Activated CD4-positive, alpha-beta memory T cell treated with anti-CD3 and anti-CD28 coated beads for 36 hours (primary cell): ENCODE results near the gene CDK2. TPM values are rescaled to one million over a fixed set of nuclear protein-coding genes. Genes with fewer than 3 reads are reported as not detected.

Experiments used
- CTCF ChIA-PET: fragments of 350-600 bp; sonication (Branson Sonifier 250); formaldehyde crosslinking; loops from one replicate; lab custom pipeline; 2021; ENCODE audit warnings: antibody characterized with exemption, inconsistent platforms; lab: Charles Lee
- POLR2A ChIA-PET: fragments of 350-600 bp; sonication (Branson Sonifier 250); formaldehyde crosslinking; loops from one replicate; lab custom pipeline; 2021; ENCODE audit warnings: antibody characterized with exemption; lab: Charles Lee
- DNase-seq: peaks from one replicate; pipeline ENCODE4 v3.0.0-alpha.2; 2020
- H3K27ac Mint-ChIP-seq: one replicate; pipeline ENCODE4 v1.8.0; 2021; ENCODE audit warnings: mixed read lengths
- H3K27me3 Mint-ChIP-seq: one replicate; pipeline ENCODE4 v1.8.0; 2021; ENCODE audit warnings: mixed read lengths
- H3K36me3 Mint-ChIP-seq: one replicate; pipeline ENCODE4 v1.8.0; 2021; ENCODE audit warnings: mixed read lengths
- H3K4me1 Mint-ChIP-seq: one replicate; pipeline ENCODE4 v1.8.0; 2021; ENCODE audit warnings: low read depth, mixed read lengths
- H3K4me3 Mint-ChIP-seq: one replicate; pipeline ENCODE4 v1.8.0; 2021; ENCODE audit warnings: mild to moderate bottlenecking, mixed read lengths
- H3K9me3 Mint-ChIP-seq: one replicate; pipeline ENCODE4 v1.8.0; 2021; ENCODE audit warnings: mixed read lengths
- intact Hi-C: fragments of 100-400 bp; cut with micrococcal nuclease; formaldehyde crosslinking; loops from one replicate; pipeline ENCODE4 v1.15.1; 2023
- total RNA-seq, 2 experiments: library from RNA; stranded (reverse); gene quantifications; one replicate each; pipeline ENCODE4 v1.2.3, GENCODE V29; 2021

Gene CDK2
- total RNA-seq, 2 experiments from 2014 or later, result 121 to 127 TPM

DNA sequence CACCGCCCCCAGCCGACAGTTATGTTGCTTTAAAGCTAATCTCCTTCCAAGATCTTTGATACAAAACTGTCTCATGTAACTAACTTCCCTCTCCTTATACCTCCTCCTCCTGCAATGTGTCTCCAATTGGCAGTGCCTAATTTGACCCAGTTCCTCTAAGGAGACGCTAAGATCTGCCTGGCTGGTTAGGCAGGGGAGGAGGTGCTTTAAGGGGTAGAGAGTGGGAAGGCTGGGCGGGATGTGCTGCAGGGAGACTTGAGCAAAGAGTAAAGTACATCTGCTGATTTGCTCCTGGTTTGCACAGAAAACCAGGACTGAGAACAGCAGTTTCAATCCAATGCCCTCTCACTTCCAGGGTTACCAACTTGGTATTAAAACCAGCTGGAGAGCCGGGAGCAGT is 46.9 kb downstream of the CDK2 start:
- H3K4me1 Mint-ChIP-seq, result peaks cover 19% of the 10 kb centered on the region
- intact Hi-C loops, result no loop called here
- H3K36me3 Mint-ChIP-seq, result no peaks in the 10 kb centered on the region
- DNase-seq, result no peak
- H3K27ac Mint-ChIP-seq, result no peak overlapping the region
- no peak overlapping the region for H3K4me3 Mint-ChIP-seq
- POLR2A ChIA-PET, result interaction anchor here (1.0 to 1.1 kb wide), 2 partner anchors 27 to 40 kb away, joined by 3 to 4 read pairs; partner anchors contain the start of gene RAB5B
- CTCF ChIA-PET, result interaction anchor here (0.7 to 1.1 kb wide), 2 partner anchors 16 to 67 kb away, joined by 3 read pairs; no protein-coding TSS in a partner anchor
- H3K27me3 Mint-ChIP-seq, result no peaks in the 10 kb centered on the region
- H3K9me3 Mint-ChIP-seq, result no peaks in the 10 kb centered on the region

DNA sequence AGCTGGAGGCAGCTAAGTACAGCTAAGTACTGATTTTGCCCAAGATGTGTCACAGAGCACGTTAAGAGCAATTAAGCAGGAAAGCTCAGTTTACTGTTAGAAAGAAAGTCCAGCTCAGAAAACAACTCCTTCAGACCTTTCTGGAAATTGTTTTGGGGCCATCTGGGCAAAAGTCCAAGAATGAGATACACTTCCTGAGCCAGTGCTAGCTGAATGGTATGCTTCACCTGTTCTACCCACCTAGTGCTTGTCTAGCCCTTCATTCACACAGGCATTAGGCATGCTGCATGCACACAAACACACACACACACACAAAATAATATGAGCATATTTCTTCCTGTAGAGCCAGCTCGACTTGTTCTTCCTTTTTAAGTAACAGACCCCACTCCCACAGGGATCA is 47.6 kb downstream of the CDK2 start:
- intact Hi-C loops, result no loop called here
- Mint-ChIP-seq H3K9me3 (no peaks in the 10 kb centered on the region), H3K4me3 (no peak overlapping the region), H3K27me3 (no peaks in the 10 kb centered on the region), H3K4me1 (peaks cover 15% of the 10 kb centered on the region), H3K36me3 (no peaks in the 10 kb centered on the region), H3K27ac (no peak overlapping the region)
- ChIA-PET CTCF (interaction anchor here (0.7 to 1.1 kb wide), 2 partner anchors 15 to 68 kb away, joined by 3 read pairs; no protein-coding TSS in a partner anchor), POLR2A (interaction anchor here (1.0 to 1.1 kb wide), 2 partner anchors 27 to 41 kb away, joined by 3 to 4 read pairs; partner anchors contain the start of gene RAB5B)
- DNase-seq, result no peak

DNA sequence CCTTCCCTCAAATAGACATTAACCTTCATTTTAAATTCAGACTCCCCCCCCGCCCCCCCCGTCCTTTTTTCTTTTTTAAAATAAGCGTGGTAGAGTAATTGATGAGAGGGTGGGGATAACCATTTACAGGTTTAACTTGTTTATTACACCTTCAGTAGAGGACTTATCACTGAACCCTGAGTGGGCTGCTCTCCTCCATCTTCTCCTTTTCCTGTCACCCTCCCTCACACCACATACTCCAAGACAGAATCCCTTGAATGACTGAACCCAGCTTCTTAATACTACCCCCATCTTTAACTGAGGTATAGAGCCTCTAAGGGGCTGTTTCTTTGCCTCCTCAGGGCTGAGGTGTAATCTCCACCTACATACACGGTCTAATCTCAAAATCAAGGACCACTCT is 50.6 kb downstream of the CDK2 start:
- H3K4me3 Mint-ChIP-seq, result no peak overlapping the region
- no peaks in the 10 kb centered on the region for H3K27me3 Mint-ChIP-seq
- ChIA-PET CTCF (no interaction called here), POLR2A (no interaction called here)
- H3K27ac Mint-ChIP-seq, result no peak overlapping the region
- H3K36me3 Mint-ChIP-seq, result no peaks in the 10 kb centered on the region
- peaks cover 26% of the 10 kb centered on the region for H3K4me1 Mint-ChIP-seq
- no peak for DNase-seq
- intact Hi-C loops, result no loop called here
- no peaks in the 10 kb centered on the region for H3K9me3 Mint-ChIP-seq

DNA sequence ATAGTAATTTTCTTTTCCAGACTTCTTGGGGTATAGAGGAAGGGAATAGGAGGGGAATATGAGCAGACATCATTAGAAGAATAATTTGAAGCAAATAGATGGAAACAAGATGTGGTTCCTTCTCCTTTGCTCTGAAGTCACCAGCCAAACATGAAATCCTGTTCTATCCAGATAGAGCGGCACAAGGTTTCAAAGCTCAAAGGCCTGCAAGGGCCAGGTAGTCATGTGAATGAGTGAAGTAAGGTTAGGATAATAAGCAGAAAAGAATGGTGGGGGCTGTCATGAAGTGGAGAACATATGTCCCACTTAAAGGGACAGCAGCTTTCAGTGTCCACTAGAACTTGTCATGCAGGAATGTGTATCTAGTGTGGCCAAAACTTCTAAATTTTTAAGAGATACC is 51.7 kb downstream of the CDK2 start:
- Mint-ChIP-seq H3K36me3 (no peaks in the 10 kb centered on the region), H3K4me3 (no peak overlapping the region), H3K27me3 (no peaks in the 10 kb centered on the region), H3K9me3 (no peaks in the 10 kb centered on the region), H3K4me1 (peaks cover 34% of the 10 kb centered on the region), H3K27ac (no peak overlapping the region)
- ChIA-PET POLR2A (no interaction called here), CTCF (interaction anchor here (2.7 to 5.1 kb wide), 2 partner anchors 11 to 22 kb away, joined by 14 to 35 read pairs; partner anchors contain the start of gene SUOX)
- intact Hi-C loops, result no loop called here
- DNase-seq, result no peak

DNA sequence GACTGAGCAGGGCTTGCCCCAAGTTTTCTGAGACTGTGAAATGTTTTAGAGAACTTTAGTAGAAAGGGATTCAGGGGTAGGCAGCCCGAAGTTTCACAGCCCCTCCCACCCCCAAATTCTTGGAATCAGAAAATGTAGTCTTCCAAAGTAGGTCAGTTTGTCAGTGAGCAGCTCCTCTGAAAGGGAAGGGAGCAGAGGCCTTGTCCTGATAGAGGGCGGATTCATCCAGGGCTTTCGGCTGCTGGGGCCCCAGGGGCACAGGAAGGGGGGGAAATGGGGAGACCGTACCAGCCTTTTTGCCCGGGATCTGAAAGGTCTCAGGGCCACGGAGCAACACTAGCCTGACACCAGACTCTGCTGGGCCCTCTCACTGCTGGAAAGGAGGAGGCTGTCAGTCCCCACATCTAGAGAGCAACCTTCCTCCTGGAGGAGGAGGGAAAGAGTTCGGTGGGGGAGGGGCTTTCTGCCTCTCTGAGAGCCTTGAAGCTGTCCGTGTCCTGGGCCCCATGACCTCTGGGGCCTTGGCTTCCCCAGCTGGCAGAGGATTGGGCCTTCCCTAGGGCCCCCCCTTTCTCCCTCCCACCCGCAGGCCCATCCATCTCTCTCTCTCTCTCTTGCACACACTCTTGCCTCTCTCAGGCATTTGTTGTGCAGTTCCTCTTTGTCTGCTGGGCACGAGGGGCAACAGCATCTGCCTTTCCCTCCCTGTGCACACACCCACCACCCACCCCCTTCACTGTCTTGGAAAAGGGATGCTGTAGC is 54.0 kb downstream of the CDK2 start, which contains the start of gene IKZF4:
Gene IKZF4 (plus strand): TSS at position 621 of the 762 bp plus-strand sequence. CDS start 451 bp downstream, outside the sequence.
- no peaks in the 10 kb centered on the region for H3K9me3 Mint-ChIP-seq
- peak within 1 kb of the TSS; percentile 80 for H3K27ac Mint-ChIP-seq
- intact Hi-C loops, result loop anchor here (1.0 to 2.0 kb wide), 2 partner anchors 13 to 20 kb away; partner anchors contain the start of gene RPS26
- H3K4me3 Mint-ChIP-seq, result peak within 1 kb of the TSS; percentile 83
- ChIA-PET CTCF (interaction anchor here (1.0 to 5.1 kb wide), 6 partner anchors 9 to 27 kb away, joined by 3 to 35 read pairs (median 8); partner anchors contain the start of gene SUOX), POLR2A (interaction anchor here (0.6 to 1.0 kb wide), 2 partner anchors 19 to 20 kb away, joined by 3 to 4 read pairs; no protein-coding TSS in a partner anchor)
- peaks cover 32% of the 10 kb centered on the region for H3K4me1 Mint-ChIP-seq
- H3K27me3 Mint-ChIP-seq, result no peaks in the 10 kb centered on the region
- peaks cover 2% of the 10 kb centered on the region for H3K36me3 Mint-ChIP-seq
- DNase-seq, result peak; percentile 41

DNA sequence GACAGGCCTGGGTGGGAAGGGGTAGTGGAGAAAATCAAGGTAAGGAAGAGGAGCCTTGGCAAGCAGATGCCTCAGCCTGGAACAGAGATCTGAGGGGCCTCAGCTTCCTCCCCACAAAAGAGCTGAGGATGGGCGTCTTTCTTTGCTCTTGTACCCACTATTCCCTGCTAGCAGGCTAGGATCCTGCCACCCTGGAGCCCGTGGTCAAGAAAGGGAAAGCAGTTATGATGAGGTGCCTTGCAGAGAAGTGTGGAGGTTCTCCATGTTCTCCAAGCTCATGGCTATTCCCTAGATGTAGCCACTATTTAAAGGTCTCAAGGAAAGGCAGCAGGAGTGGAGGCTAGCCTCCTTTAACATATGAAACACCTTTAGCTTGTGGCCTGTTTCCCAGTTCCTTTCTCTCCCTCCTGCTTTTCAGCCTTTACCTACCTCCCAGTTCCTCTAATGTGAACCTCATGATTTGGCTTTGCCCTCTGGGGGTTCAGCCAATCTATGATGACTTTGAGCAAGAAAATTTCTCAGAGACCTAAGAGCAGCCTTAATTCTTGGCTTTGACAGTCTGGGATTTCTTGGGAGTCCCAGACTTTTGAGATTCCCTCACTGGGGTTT is 55.4 kb downstream of the CDK2 start:
- intact Hi-C loops, result loop anchor here (1.0 to 2.0 kb wide), 2 partner anchors 15 to 19 kb away; partner anchors contain the start of gene RPS26
- Mint-ChIP-seq H3K27me3 (no peaks in the 10 kb centered on the region), H3K9me3 (no peaks in the 10 kb centered on the region), H3K36me3 (peaks cover 2% of the 10 kb centered on the region), H3K4me1 (peaks cover 29% of the 10 kb centered on the region), H3K27ac (peak overlapping the region; percentile 80), H3K4me3 (peak overlapping the region; percentile 83)
- DNase-seq, result no peak
- ChIA-PET CTCF (interaction anchor here (1.0 to 5.1 kb wide), 5 partner anchors 18 to 284 kb away, joined by 3 to 35 read pairs (median 4); partner anchors contain the start of gene SUOX), POLR2A (interaction anchor here (0.6 to 0.9 kb wide), 3 partner anchors 19 to 103 kb away, joined by 3 to 4 read pairs (median 3); no protein-coding TSS in a partner anchor)

Other genes with a start within 250 kb of the CDK2 start
- gene RDH5, start 246.4 kb upstream of the CDK2 start, total RNA-seq, result 1 to 10 TPM; 5.1 to 7.0 TPM
- 100 to 1,000 TPM; 204 to 210 TPM for gene CD63, start 237.8 kb upstream of the CDK2 start, total RNA-seq
- gene GDF11, start 223.7 kb upstream of the CDK2 start, total RNA-seq, result 1 to 10 TPM; 7.7 to 8.7 TPM
- 100 to 1,000 TPM; 104 to 110 TPM for gene SARNP, start 149.1 kb upstream of the CDK2 start, total RNA-seq
- 10 to 100 TPM; 37.9 to 41.2 TPM for gene ORMDL2, start 148.8 kb upstream of the CDK2 start, total RNA-seq
- 10 to 100 TPM; 34.9 to 35.1 TPM for gene DNAJC14, start 137.2 kb upstream of the CDK2 start, total RNA-seq
- under 1 TPM in 1 of 2 experiments, not detected in 1; 0.31 TPM for gene MMP19, start 123.9 kb upstream of the CDK2 start, total RNA-seq
- gene PYM1, start 38.9 kb upstream of the CDK2 start, total RNA-seq, result 10 to 100 TPM; 31.6 to 33.0 TPM
- gene DGKA, start 35.7 kb upstream of the CDK2 start, total RNA-seq, result 100 to 1,000 TPM; 348 to 383 TPM
- 1 to 10 TPM in 1 of 2 experiments, under 1 TPM in 1; 0.94 to 1.5 TPM for gene PMEL, start 788 bp upstream of the CDK2 start, total RNA-seq
- 10 to 100 TPM; 44.8 to 46.4 TPM for gene RAB5B, start 7.2 kb downstream of the CDK2 start, total RNA-seq
- 1 to 10 TPM; 2.4 to 2.7 TPM for gene SUOX, start 30.4 kb downstream of the CDK2 start, total RNA-seq
- 10 to 100 TPM; 14.4 to 15.1 TPM for gene IKZF4, start 54.2 kb downstream of the CDK2 start, total RNA-seq
- gene RPS26, start 75.1 kb downstream of the CDK2 start, total RNA-seq, result 10 to 100 TPM; 28.1 to 40.7 TPM
- under 1 TPM; 0.82 to 0.86 TPM for gene ERBB3, start 113.3 kb downstream of the CDK2 start, total RNA-seq
- gene PA2G4, start 137.7 kb downstream of the CDK2 start, total RNA-seq, result 100 to 1,000 TPM; 399 to 410 TPM
- gene RPL41, start 149.8 kb downstream of the CDK2 start, total RNA-seq, result 1,000 to 10,000 TPM; 5,210 to 5,251 TPM
- 1 to 10 TPM; 5.1 to 7.2 TPM for gene ZC3H10, start 151.4 kb downstream of the CDK2 start, total RNA-seq
- 100 to 1,000 TPM; 142 to 146 TPM for gene ESYT1, start 161.4 kb downstream of the CDK2 start, total RNA-seq
- gene MYL6B, start 185.8 kb downstream of the CDK2 start, total RNA-seq, result 10 to 100 TPM; 63.8 to 70.8 TPM
- 1,000 to 10,000 TPM; 1,196 to 1,215 TPM for gene MYL6, start 191.5 kb downstream of the CDK2 start, total RNA-seq
- gene SMARCC2, start 222.7 kb downstream of the CDK2 start, total RNA-seq, result 100 to 1,000 TPM in 1 of 2 experiments, 10 to 100 TPM in 1; 96.4 to 103 TPM